Epithelial cell of proximal tubule (primary cell): Measurements from ENCODE around the gene ITPR2. TPM values are rescaled to one million over a fixed set of nuclear protein-coding genes. Genes with fewer than 3 reads are reported as not detected.
"Not testable (repeated sequence)": the region's sequence is repeated elsewhere in the genome, so short reads cannot be mapped to it uniquely, and the experiment has no call there.

Experiments
- DNase-seq: peaks from one replicate; pipeline ENCODE4 v3.0.0-alpha.2; 2011; ENCODE audit warnings: low read depth
- H3K4me3 ChIP-seq: 2 replicates; pipeline ENCODE4 v1.5.1; 2011; ENCODE audit warnings: low read depth, mild to moderate bottlenecking, low read length
- total RNA-seq: library from RNA; depleted of rRNA; stranded (reverse); fragments of >200 nt; gene quantifications from 2 replicates; pipeline ENCODE4 v1.2.3, GENCODE V29; 2015
- TF ChIP-seq, protein P1 (sequence below): conservative IDR thresholded peaks from 2 replicates; pipeline ENCODE4 v1.5.1; 2012; ENCODE audit warnings: low read depth, mild to moderate bottlenecking, low read length

Gene ITPR2
- total RNA-seq, 1 donor from 2014 or later = 13.5 TPM

DNA sequence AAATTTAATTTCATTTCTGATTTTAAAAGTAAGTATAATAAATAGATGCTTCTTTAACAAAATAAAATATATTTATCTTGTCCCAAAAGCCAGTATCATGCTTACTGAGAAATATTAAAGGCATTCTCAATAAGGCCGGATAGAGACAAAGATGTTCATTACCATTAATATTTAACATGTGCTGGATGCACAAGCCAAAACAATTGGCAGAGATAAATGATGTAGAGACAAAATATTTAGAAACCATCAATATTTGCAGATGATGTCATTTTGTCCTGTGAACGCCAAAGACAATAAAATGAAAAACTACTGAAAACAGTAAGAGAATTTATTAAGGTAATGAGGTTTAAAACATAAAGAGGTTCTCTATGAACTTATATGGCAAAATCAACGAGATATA is 313.5 kb downstream of the ITPR2 start:
- TF ChIP-seq, protein P1, sequence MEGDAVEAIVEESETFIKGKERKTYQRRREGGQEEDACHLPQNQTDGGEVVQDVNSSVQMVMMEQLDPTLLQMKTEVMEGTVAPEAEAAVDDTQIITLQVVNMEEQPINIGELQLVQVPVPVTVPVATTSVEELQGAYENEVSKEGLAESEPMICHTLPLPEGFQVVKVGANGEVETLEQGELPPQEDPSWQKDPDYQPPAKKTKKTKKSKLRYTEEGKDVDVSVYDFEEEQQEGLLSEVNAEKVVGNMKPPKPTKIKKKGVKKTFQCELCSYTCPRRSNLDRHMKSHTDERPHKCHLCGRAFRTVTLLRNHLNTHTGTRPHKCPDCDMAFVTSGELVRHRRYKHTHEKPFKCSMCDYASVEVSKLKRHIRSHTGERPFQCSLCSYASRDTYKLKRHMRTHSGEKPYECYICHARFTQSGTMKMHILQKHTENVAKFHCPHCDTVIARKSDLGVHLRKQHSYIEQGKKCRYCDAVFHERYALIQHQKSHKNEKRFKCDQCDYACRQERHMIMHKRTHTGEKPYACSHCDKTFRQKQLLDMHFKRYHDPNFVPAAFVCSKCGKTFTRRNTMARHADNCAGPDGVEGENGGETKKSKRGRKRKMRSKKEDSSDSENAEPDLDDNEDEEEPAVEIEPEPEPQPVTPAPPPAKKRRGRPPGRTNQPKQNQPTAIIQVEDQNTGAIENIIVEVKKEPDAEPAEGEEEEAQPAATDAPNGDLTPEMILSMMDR = no peak
- no peak overlapping the region for H3K4me3 ChIP-seq
- DNase-seq = no peak

DNA sequence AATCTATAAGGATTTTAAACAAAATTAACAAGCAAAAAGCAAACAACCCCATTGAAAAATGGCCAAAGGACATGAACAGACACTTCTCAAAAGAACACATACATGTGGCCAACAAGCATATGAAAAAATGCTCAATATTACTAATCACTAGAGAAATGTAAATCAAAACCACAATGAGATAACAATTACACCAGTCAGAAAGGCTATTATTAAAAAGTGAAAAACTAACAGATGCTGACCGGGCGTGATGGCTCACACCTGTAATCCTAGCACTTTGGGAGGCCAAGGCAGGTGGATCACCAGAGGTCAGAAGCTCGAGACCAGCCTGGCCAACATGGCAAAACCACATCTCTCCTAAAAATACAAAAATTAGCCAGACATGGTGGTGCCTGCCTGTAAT is 315.7 kb downstream of the ITPR2 start:
- DNase-seq, H3K4me3 ChIP-seq: not testable (repeated sequence)

DNA sequence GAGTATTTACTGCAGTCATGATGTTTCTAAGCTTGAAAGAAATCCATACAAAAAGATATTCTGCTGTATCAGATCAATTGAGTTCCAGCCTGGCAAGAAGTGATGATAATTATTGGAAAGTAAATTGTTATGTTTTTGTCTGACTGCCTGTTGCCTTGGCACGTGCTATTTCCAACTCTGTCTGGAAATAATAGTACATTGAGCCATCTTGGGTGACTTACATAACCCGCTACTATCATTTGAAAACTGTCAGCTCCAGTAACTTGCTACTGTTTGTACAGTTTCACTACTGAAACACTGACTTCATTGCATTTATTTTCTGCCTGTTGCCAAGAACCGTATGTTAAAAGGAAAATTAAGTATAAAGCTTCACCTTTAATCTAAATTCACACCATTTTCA is 318.6 kb downstream of the ITPR2 start:
- DNase-seq = no peak
- no peak overlapping the region for H3K4me3 ChIP-seq
- TF ChIP-seq, protein P1 = no peak

DNA sequence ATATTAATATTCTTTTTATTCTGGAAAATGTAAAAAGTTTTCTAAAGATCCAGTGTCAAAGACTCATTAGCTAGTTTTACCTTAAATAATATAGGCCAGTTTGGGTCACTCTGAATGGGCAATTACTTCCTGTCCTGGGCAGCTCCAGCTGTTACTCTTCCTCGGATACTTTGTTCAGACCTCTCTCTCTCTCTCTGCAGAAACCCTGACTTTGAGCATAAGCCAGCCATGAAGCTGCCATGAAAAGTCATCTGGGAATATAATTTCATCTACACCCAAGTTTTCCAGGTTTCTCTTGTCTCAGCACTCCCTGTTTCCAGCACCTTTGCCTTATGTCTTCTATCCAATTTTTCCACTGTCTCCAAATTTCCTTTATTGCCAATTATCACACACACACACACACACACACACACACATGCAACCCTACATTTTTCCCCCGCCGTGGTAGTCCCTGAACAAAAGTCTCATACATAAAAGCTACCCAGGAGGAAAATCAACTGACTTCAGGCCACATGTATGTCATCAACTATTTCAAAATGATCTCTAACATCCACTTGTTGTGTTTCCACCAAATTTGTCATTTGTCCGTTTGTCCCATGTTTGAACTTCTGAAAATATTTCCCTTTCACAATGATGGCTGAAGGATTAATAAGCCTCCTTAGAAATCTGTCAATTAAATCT is 319.5 kb downstream of the ITPR2 start:
- TF ChIP-seq, protein P1 = no peak
- no peak for DNase-seq
- no peak overlapping the region for H3K4me3 ChIP-seq

DNA sequence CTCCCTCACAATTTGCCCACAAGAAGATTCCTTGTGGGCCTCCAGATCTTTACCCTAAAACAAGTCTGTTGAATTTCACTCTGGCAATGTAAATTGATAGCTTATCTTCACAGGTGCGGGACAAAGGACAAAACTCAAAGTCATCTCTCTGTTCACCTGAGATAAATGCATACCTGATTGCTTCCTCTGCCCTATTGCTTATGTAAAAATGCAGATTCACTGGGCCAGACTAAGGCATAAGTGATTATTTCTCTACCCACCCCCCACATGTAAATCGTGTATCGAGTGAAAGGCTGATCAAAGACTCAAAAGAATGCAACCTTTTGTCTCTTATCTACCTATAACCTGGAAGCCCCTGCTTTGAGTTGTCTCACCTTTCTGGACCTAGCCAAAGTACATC is 320.8 kb downstream of the ITPR2 start:
- DNase-seq = no peak
- TF ChIP-seq, protein P1 = no peak
- H3K4me3 ChIP-seq = no peak overlapping the region

DNA sequence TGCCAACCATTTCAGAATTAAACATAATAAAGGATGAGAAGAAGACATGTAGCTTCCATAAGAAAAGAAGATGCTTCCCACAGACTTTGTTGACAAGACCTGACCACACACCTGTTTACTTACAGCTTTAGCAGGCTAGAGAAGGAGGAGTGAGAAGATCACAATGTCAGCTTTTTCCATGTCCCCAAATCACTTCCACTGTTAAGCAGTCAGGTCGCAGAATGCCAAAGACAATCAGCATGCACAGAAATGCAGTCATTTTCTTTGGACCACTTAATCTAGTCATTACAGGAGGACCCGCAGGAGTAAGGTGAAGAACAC is 322.7 kb downstream of the ITPR2 start:
- TF ChIP-seq, protein P1 = no peak
- H3K4me3 ChIP-seq = no peak overlapping the region
- DNase-seq = no peak

DNA sequence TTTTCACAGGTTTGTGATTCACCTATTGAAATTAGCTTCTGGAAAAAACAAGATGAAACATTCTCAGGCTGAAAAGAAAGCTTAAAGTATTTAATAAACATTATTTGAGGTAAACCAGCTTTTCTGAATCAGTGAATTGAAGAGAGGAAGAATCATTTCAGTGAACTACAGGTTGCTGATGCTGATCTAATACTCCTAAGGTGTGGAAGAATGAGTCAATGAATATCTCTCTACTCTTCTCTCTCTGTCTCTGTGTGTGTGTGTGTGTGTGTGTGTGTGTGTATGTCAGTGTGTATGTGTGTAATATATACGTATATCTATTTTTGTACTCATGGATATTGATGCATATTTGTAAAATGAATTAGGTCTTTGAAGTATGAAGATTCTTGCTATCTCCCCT is 325.4 kb downstream of the ITPR2 start:
- no peak for DNase-seq
- TF ChIP-seq, protein P1 = no peak
- no peak overlapping the region for H3K4me3 ChIP-seq
